WTC11 (cell line): Measurements from ENCODE around the gene CRTC2.

Experiments used
- ZBTB21 ChIP-seq: sonication (generic); formaldehyde crosslinking; IDR thresholded peaks from 2 replicates; pipeline ENCODE4 v1.8.1; 2023; ENCODE audit warnings: mild to moderate bottlenecking, missing genetic modification reagents, borderline replicate concordance
- TF ChIP-seq, protein P1 (sequence below): sonication (generic); formaldehyde crosslinking; conservative IDR thresholded peaks from 2 replicates; pipeline ENCODE4 v1.8.1; 2023; ENCODE audit warnings: mild to moderate bottlenecking, low read depth, missing genetic modification reagents, moderate library complexity

DNA sequence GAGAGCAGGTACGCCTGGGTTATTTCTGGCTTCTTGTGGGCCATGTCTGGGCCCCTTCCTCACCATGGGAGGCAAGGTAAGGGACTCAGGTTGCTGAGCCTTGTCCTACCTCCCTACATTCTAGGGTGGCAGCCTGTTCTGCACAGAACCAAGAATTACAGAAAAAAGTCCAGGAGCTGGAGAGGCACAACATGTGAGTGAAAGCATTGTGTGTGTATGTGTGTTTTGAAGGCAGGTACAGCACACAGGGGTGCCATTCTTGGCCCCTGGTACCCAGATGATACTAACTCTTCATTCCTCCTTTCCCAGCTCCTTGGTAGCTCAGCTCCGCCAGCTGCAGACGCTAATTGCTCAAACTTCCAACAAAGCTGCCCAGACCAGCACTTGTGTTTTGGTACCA, 14.7 kb upstream of the CRTC2 start:
- TF ChIP-seq, protein P1, sequence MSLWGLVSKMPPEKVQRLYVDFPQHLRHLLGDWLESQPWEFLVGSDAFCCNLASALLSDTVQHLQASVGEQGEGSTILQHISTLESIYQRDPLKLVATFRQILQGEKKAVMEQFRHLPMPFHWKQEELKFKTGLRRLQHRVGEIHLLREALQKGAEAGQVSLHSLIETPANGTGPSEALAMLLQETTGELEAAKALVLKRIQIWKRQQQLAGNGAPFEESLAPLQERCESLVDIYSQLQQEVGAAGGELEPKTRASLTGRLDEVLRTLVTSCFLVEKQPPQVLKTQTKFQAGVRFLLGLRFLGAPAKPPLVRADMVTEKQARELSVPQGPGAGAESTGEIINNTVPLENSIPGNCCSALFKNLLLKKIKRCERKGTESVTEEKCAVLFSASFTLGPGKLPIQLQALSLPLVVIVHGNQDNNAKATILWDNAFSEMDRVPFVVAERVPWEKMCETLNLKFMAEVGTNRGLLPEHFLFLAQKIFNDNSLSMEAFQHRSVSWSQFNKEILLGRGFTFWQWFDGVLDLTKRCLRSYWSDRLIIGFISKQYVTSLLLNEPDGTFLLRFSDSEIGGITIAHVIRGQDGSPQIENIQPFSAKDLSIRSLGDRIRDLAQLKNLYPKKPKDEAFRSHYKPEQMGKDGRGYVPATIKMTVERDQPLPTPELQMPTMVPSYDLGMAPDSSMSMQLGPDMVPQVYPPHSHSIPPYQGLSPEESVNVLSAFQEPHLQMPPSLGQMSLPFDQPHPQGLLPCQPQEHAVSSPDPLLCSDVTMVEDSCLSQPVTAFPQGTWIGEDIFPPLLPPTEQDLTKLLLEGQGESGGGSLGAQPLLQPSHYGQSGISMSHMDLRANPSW = no peak
- no peak for TF ChIP-seq ZBTB21 (CRISPR knock-in tag)
